ENCODE data around the gene MFSD11. TPM values are rescaled to one million over a fixed set of nuclear protein-coding genes. Genes with fewer than 3 reads are reported as not detected.
"Not testable (repeated sequence)": the region's sequence is repeated elsewhere in the genome, so short reads cannot be mapped to it uniquely, and the experiment has no call there.

Gene MFSD11
- total RNA-seq, 2 experiments from 2014 or later, result 10.3 to 15.1 TPM

DNA sequence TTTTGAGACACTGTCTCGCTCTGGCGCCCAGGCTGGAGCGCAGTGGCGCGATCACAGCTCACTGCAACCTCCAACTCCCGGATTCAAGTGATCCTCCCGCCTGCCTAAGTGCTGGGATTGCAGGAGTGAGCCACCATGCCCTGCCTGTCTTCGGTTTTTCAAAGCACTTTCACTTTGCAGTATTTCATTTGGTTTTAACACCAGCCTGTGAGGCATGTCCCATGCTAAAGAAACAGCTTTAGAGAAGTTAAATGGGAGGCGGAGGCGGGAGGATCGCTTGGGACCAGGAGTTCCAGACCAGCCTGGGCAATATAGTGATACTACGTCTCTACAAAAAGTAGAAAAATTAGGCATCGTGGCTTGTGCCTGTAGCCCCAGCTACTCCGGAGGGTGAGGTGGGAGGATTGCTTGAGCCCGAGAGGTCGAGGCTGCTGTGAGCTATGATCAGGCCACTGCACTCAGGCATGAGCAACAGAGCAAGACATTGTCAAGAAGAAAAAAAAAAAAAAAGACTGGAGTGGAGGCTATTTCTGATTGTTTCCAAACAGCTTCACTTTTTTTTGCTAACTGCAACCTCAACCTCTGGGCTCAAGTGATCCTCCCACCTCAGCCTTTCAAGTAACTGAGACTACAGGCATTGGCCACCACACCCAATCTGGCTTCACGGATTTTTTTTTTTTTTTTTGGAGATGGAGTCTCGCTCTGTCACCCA is 10.0 kb upstream of the MFSD11 start:
- intact Hi-C loops (cut with DNase I, micrococcal nuclease), result loop anchor here in 1 of 2 experiments (1.0 to 5.0 kb wide), 6 partner anchors 53 to 1231 kb away; partner anchors contain the start of genes GALR2, SRP68, TNRC6C and UBALD2
- ChIA-PET POLR2A (interaction anchor here (0.6 to 3.6 kb wide), 7 partner anchors 9 to 656 kb away, joined by 3 to 44 read pairs (median 3); partner anchors contain the start of genes MFSD11 and SRSF2), CTCF (interaction anchor here (0.6 to 3.0 kb wide), 9 partner anchors 11 to 626 kb away, joined by 3 to 22 read pairs (median 4); partner anchors contain the start of gene MXRA7)
- Mint-ChIP-seq H3K27me3 (no peaks in the 10 kb centered on the region), H3K36me3 (ENCODE audit: low read depth) (peaks cover 72% of the 10 kb centered on the region), H3K4me1 (peaks cover 57% of the 10 kb centered on the region), H3K9me3 (ENCODE audit: low read depth) (no peaks in the 10 kb centered on the region), H3K27ac (peak overlapping the region; percentile 98), H3K4me3 (peak overlapping the region; percentile 97)
- no peak for ATAC-seq
- peak; percentile 51 for DNase-seq

DNA sequence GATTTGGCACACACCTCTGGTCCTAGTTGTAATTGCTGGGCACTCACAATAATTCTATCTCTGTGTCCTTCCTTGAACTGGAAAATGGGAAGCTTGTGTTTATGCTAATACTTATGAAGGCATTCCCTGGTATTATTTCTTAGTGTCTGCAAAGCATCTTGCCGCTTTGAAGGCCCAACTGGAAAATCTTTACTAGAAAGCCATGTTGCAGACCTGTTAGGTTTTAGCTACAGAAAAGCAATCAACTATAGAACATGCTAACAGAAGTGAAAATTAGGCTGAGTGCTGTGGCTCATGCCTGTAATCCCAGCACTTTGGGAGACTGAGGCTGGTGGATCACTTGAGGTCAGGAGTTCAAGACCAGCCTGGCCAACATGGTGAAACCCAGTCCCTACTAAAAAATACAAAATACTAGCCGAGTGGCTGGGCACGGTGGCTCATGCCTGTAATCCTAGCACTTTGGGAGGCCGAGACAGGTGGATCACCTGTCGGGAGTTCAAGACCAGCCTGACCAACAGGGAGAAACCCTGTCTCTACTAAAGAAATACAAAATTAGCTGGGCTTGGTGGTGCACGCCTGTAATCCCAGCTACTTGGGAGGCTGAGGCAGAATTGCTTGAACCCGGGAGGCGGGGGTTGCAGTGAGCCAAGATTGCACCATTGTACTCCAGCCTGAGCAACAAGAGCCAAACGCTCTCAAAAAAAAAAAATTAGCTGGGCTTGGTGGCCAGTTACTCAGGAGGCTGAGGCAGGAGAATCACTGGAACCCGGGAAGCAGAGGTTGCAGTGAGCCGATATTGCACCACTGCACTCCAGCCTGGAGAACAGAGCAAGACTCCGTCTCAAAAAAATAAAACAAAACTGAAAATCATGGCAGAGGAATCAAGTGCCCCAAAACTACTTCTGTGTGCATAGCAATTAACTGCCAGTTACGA is 5.9 kb upstream of the MFSD11 start:
- peaks cover 53% of the 10 kb centered on the region for H3K4me1 Mint-ChIP-seq
- peak overlapping the region; percentile 32 for H3K4me3 Mint-ChIP-seq

DNA sequence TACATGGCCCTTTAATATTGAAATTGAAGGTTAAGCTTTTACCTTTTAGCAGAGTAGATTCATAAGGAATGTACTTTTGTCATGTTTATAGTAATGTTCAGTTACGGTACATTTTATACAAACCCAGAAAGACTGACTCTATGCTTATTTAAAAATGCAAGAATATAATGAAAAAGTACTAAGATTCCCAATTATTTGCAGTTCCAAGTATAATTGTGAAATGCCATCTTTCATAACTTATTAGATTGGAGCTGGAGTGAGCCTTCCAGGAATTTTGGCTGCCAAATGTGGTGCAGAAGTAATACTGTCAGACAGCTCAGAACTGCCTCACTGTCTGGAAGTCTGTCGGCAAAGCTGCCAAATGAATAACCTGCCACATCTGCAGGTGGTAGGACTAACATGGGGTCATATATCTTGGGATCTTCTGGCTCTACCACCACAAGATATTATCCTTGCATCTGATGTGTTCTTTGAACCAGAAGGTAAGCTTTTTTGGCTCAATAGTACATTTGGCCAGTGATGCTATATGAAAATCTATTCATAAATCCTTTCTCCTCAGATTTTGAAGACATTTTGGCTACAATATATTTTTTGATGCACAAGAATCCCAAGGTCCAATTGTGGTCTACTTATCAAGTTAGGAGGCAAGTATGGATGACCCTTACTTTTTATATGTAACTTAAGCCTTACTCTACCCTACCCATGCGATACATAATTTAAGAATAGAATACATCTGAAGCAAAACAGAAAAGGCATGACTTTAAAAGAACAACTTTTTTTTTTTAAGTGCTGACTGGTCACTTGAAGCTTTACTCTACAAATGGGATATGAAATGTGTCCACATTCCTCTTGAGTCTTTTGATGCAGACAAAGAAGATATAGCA is 4.9 kb upstream of the MFSD11 start:
- POLR2A ChIA-PET, result interaction anchor here (0.6 to 1.3 kb wide), 6 partner anchors 10 to 853 kb away, joined by 3 to 5 read pairs (median 4); no protein-coding TSS in a partner anchor
- Mint-ChIP-seq H3K27ac (peak overlapping the region; percentile 96), H3K9me3 (ENCODE audit: low read depth) (no peaks in the 10 kb centered on the region), H3K4me3 (peak overlapping the region; percentile 85), H3K36me3 (ENCODE audit: low read depth) (peaks cover 74% of the 10 kb centered on the region), H3K27me3 (no peaks in the 10 kb centered on the region), H3K4me1 (peaks cover 53% of the 10 kb centered on the region)
- ATAC-seq (no peak), DNase-seq (no peak)
- CTCF ChIA-PET, result interaction anchor here (2.2 kb wide), 1 partner anchor 19 kb away, joined by 6 read pairs; no protein-coding TSS in a partner anchor
- intact Hi-C loops (cut with DNase I, micrococcal nuclease), result loop anchor here (10.0 kb wide), 3 partner anchors 468 to 1958 kb away; partner anchors contain the start of genes NAT9 (in 1 of the 2) and UBALD2 (in 1 of the 2)

More for the DNA sequence above, 5.9 kb upstream of the MFSD11 start:
- H3K9me3 Mint-ChIP-seq (ENCODE audit: low read depth); DNase-seq; H3K27me3 Mint-ChIP-seq; ATAC-seq: not testable (repeated sequence)
- intact Hi-C loops (cut with DNase I, micrococcal nuclease), result loop anchor here (10.0 kb wide), 3 partner anchors 467 to 1957 kb away; partner anchors contain the start of genes NAT9 (in 1 of the 2) and UBALD2 (in 1 of the 2)
- ChIA-PET POLR2A (interaction anchor here (0.6 to 1.2 kb wide), 6 partner anchors 14 to 1103 kb away, joined by 3 to 5 read pairs (median 3); no protein-coding TSS in a partner anchor), CTCF (interaction anchor here (0.7 to 2.2 kb wide), 3 partner anchors 10 to 18 kb away, joined by 3 to 6 read pairs (median 4); no protein-coding TSS in a partner anchor)
- Mint-ChIP-seq H3K36me3 (ENCODE audit: low read depth) (peaks cover 80% of the 10 kb centered on the region), H3K27ac (peak overlapping the region; percentile 96)

DNA sequence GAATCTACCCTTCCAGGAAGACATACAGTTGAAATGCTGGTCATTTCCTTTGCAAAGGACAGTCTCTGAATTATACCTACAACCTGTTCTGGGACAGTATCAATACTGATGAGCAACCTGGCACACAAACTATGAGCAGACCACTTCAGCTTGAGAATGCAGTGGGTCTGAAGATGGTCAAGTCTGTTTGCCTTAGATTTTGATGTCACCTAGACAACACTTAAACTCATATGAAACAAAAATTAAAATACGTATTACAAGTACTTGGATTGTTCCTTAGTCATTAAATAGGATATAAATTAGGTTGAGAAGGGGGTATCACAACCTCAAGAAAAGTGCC is 4.3 kb upstream of the MFSD11 start:
- Mint-ChIP-seq H3K36me3 (ENCODE audit: low read depth) (peaks cover 72% of the 10 kb centered on the region), H3K4me3 (peak overlapping the region; percentile 85), H3K9me3 (ENCODE audit: low read depth) (no peaks in the 10 kb centered on the region), H3K27me3 (no peaks in the 10 kb centered on the region), H3K27ac (peak overlapping the region; percentile 96), H3K4me1 (peaks cover 54% of the 10 kb centered on the region)
- intact Hi-C loops (cut with DNase I, micrococcal nuclease), result loop anchor here (10.0 kb wide), 3 partner anchors 469 to 1959 kb away; partner anchors contain the start of genes NAT9 (in 1 of the 2) and UBALD2 (in 1 of the 2)
- CTCF ChIA-PET, result no interaction called here
- POLR2A ChIA-PET, result interaction anchor here (1.1 to 1.3 kb wide), 2 partner anchors 9 to 466 kb away, joined by 3 to 4 read pairs; no protein-coding TSS in a partner anchor
- no peak for DNase-seq
- ATAC-seq, result no peak

DNA sequence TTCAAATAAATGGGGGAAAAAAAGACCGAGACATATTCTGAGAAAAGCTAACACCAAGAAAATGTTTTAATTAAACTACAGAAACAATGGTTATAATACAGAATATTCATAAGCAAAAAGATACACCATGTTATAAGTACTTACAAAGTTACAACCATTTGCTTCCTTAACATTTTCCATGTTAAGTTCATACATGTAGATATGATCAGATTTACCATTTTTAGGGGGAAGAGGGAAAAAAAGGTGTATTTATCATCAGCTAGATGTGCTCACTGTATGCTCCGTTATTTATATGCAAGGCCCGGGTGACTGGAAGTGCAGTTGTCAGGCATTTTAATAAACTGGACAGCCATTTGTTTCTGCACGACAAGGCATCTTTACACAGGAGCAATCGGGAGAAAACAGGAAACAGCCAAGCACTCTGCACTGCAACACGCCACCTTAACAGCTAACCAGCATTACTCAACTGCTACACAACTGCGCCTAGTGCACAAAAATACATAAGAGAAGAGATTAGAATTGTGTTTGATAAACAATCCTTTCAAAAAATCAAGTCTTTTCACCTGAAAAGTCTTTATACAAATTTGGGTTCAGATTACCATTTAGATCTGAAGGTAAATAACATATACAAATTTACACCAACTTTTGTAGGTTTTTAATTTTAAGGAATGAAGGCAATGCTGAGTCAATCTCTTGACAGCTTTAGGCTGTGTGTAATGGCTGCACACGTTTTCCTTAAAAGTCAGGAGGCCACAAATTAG is 3.7 kb upstream of the MFSD11 start:
- Mint-ChIP-seq H3K9me3 (ENCODE audit: low read depth) (no peaks in the 10 kb centered on the region), H3K27me3 (no peaks in the 10 kb centered on the region), H3K4me3 (peak overlapping the region; percentile 85), H3K27ac (peak overlapping the region; percentile 96), H3K4me1 (peaks cover 54% of the 10 kb centered on the region), H3K36me3 (ENCODE audit: low read depth) (peaks cover 69% of the 10 kb centered on the region)
- intact Hi-C loops (cut with DNase I, micrococcal nuclease), result loop anchor here (10.0 kb wide), 3 partner anchors 469 to 1959 kb away; partner anchors contain the start of genes NAT9 (in 1 of the 2) and UBALD2 (in 1 of the 2)
- ChIA-PET CTCF (no interaction called here), POLR2A (interaction anchor here (0.6 to 1.3 kb wide), 5 partner anchors 9 to 1484 kb away, joined by 3 to 9 read pairs (median 4); no protein-coding TSS in a partner anchor)
- ATAC-seq, result no peak
- peak; percentile 44 for DNase-seq

DNA sequence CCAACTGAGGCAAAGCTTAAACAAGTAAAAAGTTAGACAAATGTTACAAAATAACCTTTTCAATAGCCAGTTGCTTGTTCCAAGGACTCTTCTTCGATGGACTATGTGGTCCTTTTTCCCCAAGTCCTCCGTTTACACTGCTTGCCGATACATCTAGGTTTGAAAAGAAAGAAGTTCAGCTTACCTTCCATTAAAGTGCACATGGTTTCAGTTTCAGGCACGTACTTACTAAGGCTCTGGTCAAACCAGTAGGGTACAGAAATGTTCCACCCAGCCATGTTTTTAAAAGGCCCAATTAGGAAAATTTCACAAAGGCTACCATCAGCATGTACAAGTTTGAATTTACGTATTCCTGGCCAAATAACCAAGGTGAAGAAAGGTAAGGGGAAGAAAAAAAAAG is 2.9 kb upstream of the MFSD11 start:
- peaks cover 52% of the 10 kb centered on the region for H3K4me1 Mint-ChIP-seq
- H3K36me3 Mint-ChIP-seq (ENCODE audit: low read depth), result peaks cover 62% of the 10 kb centered on the region
- no peaks in the 10 kb centered on the region for H3K9me3 Mint-ChIP-seq (ENCODE audit: low read depth)
- ATAC-seq (no peak), DNase-seq (no peak)
- intact Hi-C loops (cut with DNase I, micrococcal nuclease), result loop anchor here (1.0 to 10.0 kb wide), 10 partner anchors 178 to 1960 kb away; partner anchors contain the start of genes ACOX1 (in 1 of the 2), NAT9 (in 1 of the 2), SEC14L1 (in 1 of the 2) and TEN1 (in 1 of the 2)
- ChIA-PET POLR2A (interaction anchor here (0.6 to 1.3 kb wide), 5 partner anchors 8 to 1554 kb away, joined by 3 to 9 read pairs (median 4); no protein-coding TSS in a partner anchor), CTCF (interaction anchor here (0.7 kb wide), 1 partner anchor 176 kb away, joined by 5 read pairs; no protein-coding TSS in a partner anchor)
- H3K27me3 Mint-ChIP-seq, result no peaks in the 10 kb centered on the region
- H3K27ac Mint-ChIP-seq, result peak overlapping the region; percentile 96
- peak overlapping the region; percentile 85 for H3K4me3 Mint-ChIP-seq

DNA sequence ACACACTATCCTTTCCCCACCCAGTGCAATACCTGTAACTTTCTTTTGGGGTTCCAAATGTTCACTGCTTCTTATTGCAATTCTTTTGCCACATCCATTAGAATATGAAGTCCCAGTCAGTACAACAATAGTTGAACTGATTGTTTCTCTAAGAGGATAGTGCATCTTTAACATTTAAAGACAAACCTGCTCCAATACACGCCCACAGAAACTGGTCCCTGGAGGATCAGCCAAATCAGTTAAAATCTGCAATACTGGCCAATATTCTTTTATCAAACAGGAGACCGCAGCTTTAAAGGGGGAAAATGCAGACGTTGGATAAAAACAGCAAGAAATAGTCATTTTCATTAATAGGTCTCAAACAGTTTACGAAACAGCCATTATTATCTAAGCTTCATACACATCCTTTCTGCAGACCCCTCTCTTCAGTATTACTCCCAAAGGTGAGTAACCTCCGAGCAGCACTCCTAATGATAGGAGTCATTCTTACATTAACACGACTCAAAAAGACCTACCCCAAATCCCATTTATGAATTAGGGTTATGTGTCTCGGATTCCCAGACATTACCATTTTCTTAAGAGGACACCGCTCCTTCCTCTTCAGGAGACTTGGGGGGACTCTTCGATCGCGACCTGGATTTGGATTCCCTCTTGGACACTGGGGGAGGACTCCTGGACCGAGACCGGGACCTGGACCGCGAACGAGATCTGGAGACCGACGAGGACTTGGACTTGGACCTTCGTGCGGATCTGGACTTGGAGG is 2.2 kb upstream of the MFSD11 start:
- H3K4me3 Mint-ChIP-seq, result peak overlapping the region; percentile 85
- H3K27ac Mint-ChIP-seq, result peak overlapping the region; percentile 96
- CTCF ChIA-PET, result interaction anchor here (0.7 kb wide), 1 partner anchor 177 kb away, joined by 5 read pairs; no protein-coding TSS in a partner anchor
- no peaks in the 10 kb centered on the region for H3K27me3 Mint-ChIP-seq
- DNase-seq (no peak), ATAC-seq (no peak)
- peaks cover 55% of the 10 kb centered on the region for H3K36me3 Mint-ChIP-seq (ENCODE audit: low read depth)
- H3K4me1 Mint-ChIP-seq, result peaks cover 46% of the 10 kb centered on the region
- no peaks in the 10 kb centered on the region for H3K9me3 Mint-ChIP-seq (ENCODE audit: low read depth)
- POLR2A ChIA-PET, result interaction anchor here (0.6 to 2.6 kb wide), 4 partner anchors 8 to 1553 kb away, joined by 3 to 44 read pairs (median 4); partner anchors contain the start of genes JMJD6 and METTL23
- intact Hi-C loops (cut with DNase I, micrococcal nuclease), result loop anchor here (1.0 to 10.0 kb wide), 11 partner anchors 178 to 1961 kb away; partner anchors contain the start of genes ACOX1 (in 1 of the 2), NAT9 (in 1 of the 2), SEC14L1 (in 1 of the 2) and TEN1 (in 1 of the 2)

DNA sequence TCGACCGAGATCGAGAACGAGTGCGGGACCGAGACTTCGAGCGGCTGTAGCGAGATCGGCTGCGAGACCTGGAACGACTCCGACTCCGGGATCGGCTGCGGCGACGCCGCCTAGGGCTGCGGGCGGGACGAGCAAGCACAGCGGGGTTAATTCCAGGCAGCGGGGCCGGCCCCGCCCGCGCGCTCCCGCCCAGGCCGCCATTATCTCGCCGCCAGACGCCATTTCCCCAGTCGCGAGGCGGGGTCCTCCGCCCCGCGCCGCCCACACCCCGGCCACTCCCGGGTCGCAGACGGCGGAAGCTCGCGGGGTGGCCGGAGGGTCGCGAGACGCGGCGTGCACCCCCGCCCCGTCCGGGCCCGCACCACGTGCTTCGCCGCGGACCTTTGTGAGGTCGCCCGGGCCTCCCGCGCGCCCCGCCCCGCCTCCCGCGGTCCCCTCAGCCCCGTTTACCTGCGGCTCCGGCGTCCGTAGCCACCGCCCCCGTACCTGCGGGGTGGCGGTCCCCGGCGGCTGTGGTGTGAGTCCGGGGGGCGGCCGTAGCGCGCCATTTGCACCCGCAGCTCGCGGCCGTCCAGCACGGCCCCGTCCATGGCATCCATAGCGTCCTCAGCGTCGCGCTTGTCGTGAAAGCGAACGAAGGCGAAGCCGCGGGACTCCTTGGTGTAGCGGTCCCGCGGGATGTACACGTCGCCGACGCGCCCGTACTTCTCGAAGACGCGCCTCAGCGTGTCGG is 1.4 kb upstream of the MFSD11 start:
- POLR2A ChIA-PET, result interaction anchor here (0.6 to 2.6 kb wide), 6 partner anchors 9 to 640 kb away, joined by 3 to 44 read pairs (median 3); partner anchors contain the start of genes JMJD6 and METTL23
- Mint-ChIP-seq H3K9me3 (ENCODE audit: low read depth) (no peaks in the 10 kb centered on the region), H3K27me3 (no peaks in the 10 kb centered on the region), H3K36me3 (ENCODE audit: low read depth) (peaks cover 49% of the 10 kb centered on the region), H3K4me1 (peaks cover 41% of the 10 kb centered on the region), H3K27ac (peak overlapping the region; percentile 96), H3K4me3 (peak overlapping the region; percentile 85)
- CTCF ChIA-PET, result no interaction called here
- peak; percentile 10 for ATAC-seq
- peak; percentile 85 for DNase-seq
- intact Hi-C loops (cut with DNase I, micrococcal nuclease), result loop anchor here (1.0 to 10.0 kb wide), 19 partner anchors 10 to 1962 kb away; partner anchors contain the start of genes JMJD6 (in 2 of the 2), METTL23 (in 2 of the 2), SEC14L1 (in 2 of the 2) and ACOX1 (in 1 of the 2)
